Measurements from ENCODE around the gene RFX1.
"Not testable (repeated sequence)": the region's sequence is repeated elsewhere in the genome, so short reads cannot be mapped to it uniquely, and the experiment has no call there.

Gene RFX1

DNA sequence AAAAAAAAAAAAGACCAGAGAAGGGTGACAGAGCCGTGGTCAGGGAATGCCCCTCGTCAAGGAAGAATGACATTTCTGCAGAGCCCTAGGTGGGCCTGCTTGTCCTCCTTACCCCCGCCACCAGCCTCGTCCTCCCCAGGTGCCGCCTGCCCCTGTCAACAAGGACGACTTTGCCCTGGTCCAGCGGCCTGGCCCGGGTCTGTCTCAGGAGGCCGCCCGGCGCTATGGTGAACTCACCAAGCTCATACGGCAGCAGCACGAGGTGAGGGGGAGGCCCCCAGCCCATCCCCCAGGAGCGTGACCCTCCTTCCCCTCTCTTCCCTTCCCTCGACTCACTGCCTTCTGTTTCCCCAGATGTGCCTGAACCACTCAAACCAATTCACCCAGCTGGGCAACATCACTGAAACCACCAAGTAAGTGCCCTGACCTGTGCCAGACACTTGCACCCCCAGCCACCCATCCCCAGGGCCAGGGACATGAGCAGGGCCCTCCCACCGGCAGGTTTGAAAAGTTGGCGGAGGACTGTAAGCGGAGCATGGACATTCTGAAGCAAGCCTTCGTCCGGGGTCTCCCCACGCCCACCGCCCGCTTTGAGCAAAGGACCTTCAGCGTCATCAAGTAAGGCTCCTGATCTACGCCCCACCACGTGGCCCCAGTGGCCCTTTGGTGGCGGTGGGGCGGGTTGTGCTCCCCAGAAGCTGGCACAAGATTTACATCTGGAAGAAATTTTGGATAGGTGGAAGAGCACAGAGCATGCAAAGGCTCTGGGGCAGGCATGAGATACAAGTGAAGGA lies 82.7 kb downstream of the RFX1 start:
- H3K4me3 ChIP-seq (ENCODE audit: low read depth, low read length), result no peak overlapping the region
- no peak for DNase-seq (ENCODE audit: low read depth)
- TF ChIP-seq, protein P1, sequence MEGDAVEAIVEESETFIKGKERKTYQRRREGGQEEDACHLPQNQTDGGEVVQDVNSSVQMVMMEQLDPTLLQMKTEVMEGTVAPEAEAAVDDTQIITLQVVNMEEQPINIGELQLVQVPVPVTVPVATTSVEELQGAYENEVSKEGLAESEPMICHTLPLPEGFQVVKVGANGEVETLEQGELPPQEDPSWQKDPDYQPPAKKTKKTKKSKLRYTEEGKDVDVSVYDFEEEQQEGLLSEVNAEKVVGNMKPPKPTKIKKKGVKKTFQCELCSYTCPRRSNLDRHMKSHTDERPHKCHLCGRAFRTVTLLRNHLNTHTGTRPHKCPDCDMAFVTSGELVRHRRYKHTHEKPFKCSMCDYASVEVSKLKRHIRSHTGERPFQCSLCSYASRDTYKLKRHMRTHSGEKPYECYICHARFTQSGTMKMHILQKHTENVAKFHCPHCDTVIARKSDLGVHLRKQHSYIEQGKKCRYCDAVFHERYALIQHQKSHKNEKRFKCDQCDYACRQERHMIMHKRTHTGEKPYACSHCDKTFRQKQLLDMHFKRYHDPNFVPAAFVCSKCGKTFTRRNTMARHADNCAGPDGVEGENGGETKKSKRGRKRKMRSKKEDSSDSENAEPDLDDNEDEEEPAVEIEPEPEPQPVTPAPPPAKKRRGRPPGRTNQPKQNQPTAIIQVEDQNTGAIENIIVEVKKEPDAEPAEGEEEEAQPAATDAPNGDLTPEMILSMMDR (IDR thresholded peaks at IDR 0.05; ENCODE audit: low read depth, low read length, missing control alignments), result no peak

GRCh38 chr19:13922118-13922517 lies 84.0 kb downstream of the RFX1 start:
- DNase-seq (ENCODE audit: low read depth); H3K4me3 ChIP-seq (ENCODE audit: low read depth, low read length): not testable (repeated sequence)

GRCh38 chr19:13920940-13921747 lies 85.0 kb downstream of the RFX1 start:
- H3K4me3 ChIP-seq (ENCODE audit: low read depth, low read length), result no peak overlapping the region
- DNase-seq (ENCODE audit: low read depth), result peak; percentile 33
- TF ChIP-seq, protein P1 (IDR thresholded peaks at IDR 0.05; ENCODE audit: low read depth, low read length, missing control alignments), result no peak

DNA sequence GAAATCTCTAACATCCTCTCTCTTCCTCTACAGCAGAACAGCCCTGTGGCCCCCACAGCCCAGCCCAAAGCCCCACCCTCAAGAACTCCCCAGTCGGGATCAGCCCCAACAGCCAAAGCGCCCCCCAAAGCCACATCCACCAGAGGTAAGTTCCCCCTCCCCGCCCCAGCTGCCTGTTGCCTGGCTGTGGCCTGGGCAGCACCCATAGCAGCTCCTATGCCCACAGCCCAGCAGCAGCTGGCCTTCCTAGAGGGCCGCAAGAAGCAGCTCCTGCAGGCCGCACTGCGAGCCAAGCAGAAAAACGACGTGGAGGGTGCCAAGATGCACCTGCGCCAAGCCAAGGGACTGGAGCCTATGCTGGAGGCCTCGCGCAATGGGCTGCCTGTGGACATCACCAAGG lies 85.6 kb downstream of the RFX1 start:
- no peak for DNase-seq (ENCODE audit: low read depth)
- TF ChIP-seq, protein P1 (IDR thresholded peaks at IDR 0.05; ENCODE audit: low read depth, low read length, missing control alignments), result no peak
- no peak overlapping the region for H3K4me3 ChIP-seq (ENCODE audit: low read depth, low read length)

- no peak overlapping the region for H3K4me3 ChIP-seq (ENCODE audit: low read depth, low read length)
- TF ChIP-seq, protein P1 (IDR thresholded peaks at IDR 0.05; ENCODE audit: low read depth, low read length, missing control alignments), result no peak
- DNase-seq (ENCODE audit: low read depth), result no peak
Measured at GRCh38 chr19:13918726-13919411, 87.3 kb downstream of the RFX1 start.

DNA sequence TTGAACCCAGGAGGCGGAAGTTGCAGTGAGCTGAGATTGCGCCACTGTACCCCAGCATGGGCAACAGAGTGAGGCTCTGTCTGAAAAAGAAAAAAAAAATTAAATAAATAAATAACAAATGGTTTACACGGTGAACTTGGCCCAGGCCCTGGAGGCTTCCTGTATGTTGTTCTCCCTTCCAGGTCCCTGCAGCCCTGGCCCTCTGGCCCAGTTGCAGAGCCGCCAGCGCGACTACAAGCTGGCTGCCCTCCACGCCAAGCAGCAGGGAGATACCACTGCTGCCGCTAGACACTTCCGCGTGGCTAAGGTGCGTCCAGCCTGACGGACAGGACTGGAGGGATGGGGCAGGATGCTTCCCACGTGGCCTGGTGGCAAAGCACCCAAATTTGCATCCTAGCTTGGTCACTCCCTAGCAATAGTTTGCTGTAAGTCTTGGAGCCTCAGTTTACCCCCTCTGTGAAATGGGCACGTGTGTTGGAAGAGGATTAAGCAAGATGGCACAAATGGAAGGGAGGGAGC lies 88.2 kb downstream of the RFX1 start:
- TF ChIP-seq, protein P1 (IDR thresholded peaks at IDR 0.05; ENCODE audit: low read depth, low read length, missing control alignments), result no peak
- no peak overlapping the region for H3K4me3 ChIP-seq (ENCODE audit: low read depth, low read length)
- DNase-seq (ENCODE audit: low read depth), result no peak

- no peak overlapping the region for H3K4me3 ChIP-seq (ENCODE audit: low read depth, low read length)
- DNase-seq (ENCODE audit: low read depth), result no peak
- TF ChIP-seq, protein P1 (IDR thresholded peaks at IDR 0.05; ENCODE audit: low read depth, low read length, missing control alignments), result no peak
Measured at GRCh38 chr19:13914777-13915176, 91.3 kb downstream of the RFX1 start.

Data from GM12864 (cell line).